K562 (cell line): ENCODE measurements around the gene NAA80. TPM values are rescaled to one million over a fixed set of nuclear protein-coding genes. Genes with fewer than 3 reads are reported as not detected.

Experiments used
- ARID3B ChIP-seq: fragments of 250-450 bp; sonication (Bioruptor Pico); IDR thresholded peaks from 2 replicates; pipeline ENCODE4 v1.4.0; 2020; ENCODE audit warnings: borderline replicate concordance
- ARID4B ChIP-seq: sonication (generic); formaldehyde crosslinking; IDR thresholded peaks from 2 replicates; pipeline ENCODE4 v1.8.0; 2022; ENCODE audit warnings: mild to moderate bottlenecking, missing genetic modification reagents
- ARNT ChIP-seq, 2 experiments: fragments of 450-650 bp; IDR thresholded peaks; 2 replicates each; pipeline ENCODE4 v1.6.1; 2016; ENCODE audit warnings: mild to moderate bottlenecking in 1 of 2
- BRCA1 ChIP-seq, 2 experiments: fragments of 450-650 bp in 1 of 2; sonication (generic) in 1 of 2; formaldehyde crosslinking in 1 of 2; IDR thresholded peaks; 2 replicates each; pipeline versions ENCODE4 v1.5.0 to v1.6.1; 2017 to 2020; ENCODE audit warnings: mild to moderate bottlenecking in 1 of 2, missing genetic modification reagents in 1 of 2
- CXXC5 ChIP-seq: fragments of 250-450 bp; sonication (Bioruptor Pico); IDR thresholded peaks from 2 replicates; pipeline ENCODE4 v1.8.0; 2022; ENCODE audit warnings: inconsistent platforms, mild to moderate bottlenecking, moderate library complexity
- EP400 ChIP-seq: fragments of 450-650 bp; IDR thresholded peaks from 2 replicates; pipeline ENCODE4 v1.6.1; 2017; ENCODE audit warnings: antibody characterized with exemption, mild to moderate bottlenecking, moderate library complexity
- EZH2 ChIP-seq: IDR thresholded peaks from 2 replicates; pipeline ENCODE4 v1.6.1; 2012; ENCODE audit warnings: low read depth, mild to moderate bottlenecking, inconsistent platforms, low read length, borderline replicate concordance
- FOXJ2 ChIP-seq: fragments of 200-800 bp; sonication (Bioruptor generic); IDR thresholded peaks from 2 replicates; pipeline ENCODE4 v1.6.1; 2016; ENCODE audit warnings: missing genetic modification characterization, missing compliant biosample characterization
- GATAD2B ChIP-seq: fragments of 450-650 bp; IDR thresholded peaks from 2 replicates; pipeline ENCODE4 v1.6.1; 2017; ENCODE audit warnings: mild to moderate bottlenecking, borderline replicate concordance
- ILK ChIP-seq: fragments of 450-650 bp; IDR thresholded peaks from 2 replicates; pipeline ENCODE4 v1.6.1; 2016; ENCODE audit warnings: missing genetic modification characterization, low read depth, mild to moderate bottlenecking, missing compliant biosample characterization, moderate library complexity, borderline replicate concordance
- KHSRP ChIP-seq: fragments of 450-650 bp; IDR thresholded peaks from 2 replicates; pipeline ENCODE4 v1.6.1; 2017
- MEF2D ChIP-seq: conservative IDR thresholded peaks from 2 replicates; pipeline ENCODE4 v1.6.1; 2016; ENCODE audit warnings: low read depth, missing genetic modification characterization, missing compliant biosample characterization
- NCOR1 ChIP-seq: fragments of 450-650 bp; IDR thresholded peaks from 2 replicates; pipeline ENCODE4 v1.6.1; 2016; ENCODE audit warnings: mild to moderate bottlenecking, moderate library complexity
- NELFE ChIP-seq: IDR thresholded peaks from 2 replicates; pipeline ENCODE4 v1.6.1; 2011; ENCODE audit warnings: mild to moderate bottlenecking; ENCODE audit not compliant: insufficient read depth, insufficient read length
- NFIX ChIP-seq: fragments of 250-450 bp; sonication (Bioruptor Pico); IDR thresholded peaks from 2 replicates; pipeline ENCODE4 v1.4.0; 2020; ENCODE audit warnings: low read depth, mild to moderate bottlenecking, moderate library complexity
- NR2C1 ChIP-seq, 2 experiments: fragments of 450-650 bp; IDR thresholded peaks; 2 replicates each; pipeline ENCODE4 v1.6.1; 2017; ENCODE audit warnings: mild to moderate bottlenecking in 2 of 2, antibody characterized with exemption in 1 of 2, inconsistent platforms in 1 of 2, missing compliant biosample characterization in 1 of 2, missing genetic modification characterization in 1 of 2
- OTX1 ChIP-seq: fragments of 450-650 bp; formaldehyde crosslinking; IDR thresholded peaks from 2 replicates; pipeline ENCODE4 v1.4.0; 2022; ENCODE audit warnings: mild to moderate bottlenecking
- ZBED1 ChIP-seq: IDR thresholded peaks from 2 replicates; pipeline ENCODE4 v1.6.1; 2014
- ZKSCAN3 ChIP-seq: fragments of 250-450 bp; sonication (Bioruptor Pico); IDR thresholded peaks from 2 replicates; pipeline ENCODE4 v1.4.0; 2020
- ZNF121 ChIP-seq: sonication (generic); formaldehyde crosslinking; conservative IDR thresholded peaks from 2 replicates; pipeline ENCODE4 v1.8.0; 2022; ENCODE audit warnings: missing genetic modification reagents
- ZNF316 ChIP-seq: fragments of 450-650 bp; IDR thresholded peaks from 2 replicates; pipeline ENCODE4 v1.6.1; 2016
- ZNF764 ChIP-seq: fragments of 250-450 bp; sonication (Bioruptor Pico); IDR thresholded peaks from 2 replicates; pipeline ENCODE4 v1.4.0; 2020; ENCODE audit warnings: low read depth, mild to moderate bottlenecking, moderate library complexity
- polyA plus RNA-seq, 8 experiments: library from polyadenylated mRNA; depleted of rRNA in 4 of 8; stranded (reverse) in 5 of 8; unstranded in 3 of 8; fragments of >200 nt; fragmentation: Nextera tagmentation in 2 of 8; fragmentation: Illumina TruSeq in 1 of 8; extraction: Ambion mirVana in 2 of 8; extraction: Trizol in 1 of 8; gene quantifications; 2 replicates each; pipeline versions ENCODE4 v1.2.1 to v1.2.3, GENCODE V29; 2011 to 2014; ENCODE audit warnings: inconsistent platforms in 1 of 8, missing spikeins in 1 of 8
- total RNA-seq, 7 experiments: library from RNA; depleted of rRNA in 6 of 7; stranded (reverse); fragments of >200 nt in 6 of 7; fragmentation: Illumina TruSeq in 2 of 7; extraction: Trizol in 2 of 7; gene quantifications; 2 replicates each; pipeline versions ENCODE4 v1.2.1 to v1.2.3, GENCODE V29; 2011 to 2021; ENCODE audit warnings: low replicate concordance in 1 of 7
- TF ChIP-seq, protein P1 (sequence below): IDR thresholded peaks from 3 replicates; pipeline ENCODE4 v1.6.1; 2011; ENCODE audit warnings: borderline replicate concordance, mild to moderate bottlenecking; ENCODE audit not compliant: insufficient read length, insufficient read depth

The NAA80 gene
- total and polyA plus RNA-seq, 9 of the 15 experiments (the other 6 are each of a cell fraction or from before 2014, with no cell fraction given), result 0.82 to 24.0 (median 8.6) TPM

GRCh38 chr3:50260027-50260941 lies 38.9 kb downstream of the NAA80 start (continued):
- no peak for TF ChIP-seq GATAD2B
- no peak for TF ChIP-seq NFIX (CRISPR knock-in tag)
- TF ChIP-seq ZNF121 (CRISPR knock-in tag), result no peak
- no peak for TF ChIP-seq MEF2D
- no peak for TF ChIP-seq BRCA1 (IDR thresholded peaks at IDR 0.05)
- no peak for TF ChIP-seq BRCA1 (CRISPR knock-in tag; IDR thresholded peaks at IDR 0.05)
- no peak for TF ChIP-seq ZKSCAN3 (CRISPR knock-in tag)
- TF ChIP-seq ARID3B (CRISPR knock-in tag), result no peak
- TF ChIP-seq OTX1 (CRISPR knock-in tag), result no peak
- TF ChIP-seq NCOR1, result no peak
- TF ChIP-seq NR2C1 (IDR thresholded peaks at IDR 0.05), result no peak
- no peak for TF ChIP-seq NR2C1 (tag; IDR thresholded peaks at IDR 0.05)
- peak; percentile 49; the same call in 1 of the 2 replicates for TF ChIP-seq EP400
- no peak for TF ChIP-seq ZBED1
- TF ChIP-seq ILK (tag), result no peak
- TF ChIP-seq ARNT (IDR thresholded peaks at IDR 0.05), result no peak
- TF ChIP-seq EZH2, result no peak
- no peak for TF ChIP-seq NELFE
- TF ChIP-seq KHSRP, result no peak
- TF ChIP-seq FOXJ2 (tag), result no peak
- TF ChIP-seq CXXC5 (CRISPR knock-in tag), result peak; percentile 61
- TF ChIP-seq ZNF764 (CRISPR knock-in tag), result no peak
- TF ChIP-seq, protein P1, sequence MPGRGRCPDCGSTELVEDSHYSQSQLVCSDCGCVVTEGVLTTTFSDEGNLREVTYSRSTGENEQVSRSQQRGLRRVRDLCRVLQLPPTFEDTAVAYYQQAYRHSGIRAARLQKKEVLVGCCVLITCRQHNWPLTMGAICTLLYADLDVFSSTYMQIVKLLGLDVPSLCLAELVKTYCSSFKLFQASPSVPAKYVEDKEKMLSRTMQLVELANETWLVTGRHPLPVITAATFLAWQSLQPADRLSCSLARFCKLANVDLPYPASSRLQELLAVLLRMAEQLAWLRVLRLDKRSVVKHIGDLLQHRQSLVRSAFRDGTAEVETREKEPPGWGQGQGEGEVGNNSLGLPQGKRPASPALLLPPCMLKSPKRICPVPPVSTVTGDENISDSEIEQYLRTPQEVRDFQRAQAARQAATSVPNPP, result no peak
- TF ChIP-seq ARID4B, result peak; percentile 20; the same call in 1 of the 2 replicates
- no peak for TF ChIP-seq ZNF316
